ENCODE measurements around the gene TRAF7. TPM values are rescaled to one million over a fixed set of nuclear protein-coding genes. Genes with fewer than 3 reads are reported as not detected.

TRAF7 gene
- total and polyA plus RNA-seq, 2 donors (not counting 1 experiment from before 2014, with no cell fraction given) = 46.1 to 50.9 TPM

DNA sequence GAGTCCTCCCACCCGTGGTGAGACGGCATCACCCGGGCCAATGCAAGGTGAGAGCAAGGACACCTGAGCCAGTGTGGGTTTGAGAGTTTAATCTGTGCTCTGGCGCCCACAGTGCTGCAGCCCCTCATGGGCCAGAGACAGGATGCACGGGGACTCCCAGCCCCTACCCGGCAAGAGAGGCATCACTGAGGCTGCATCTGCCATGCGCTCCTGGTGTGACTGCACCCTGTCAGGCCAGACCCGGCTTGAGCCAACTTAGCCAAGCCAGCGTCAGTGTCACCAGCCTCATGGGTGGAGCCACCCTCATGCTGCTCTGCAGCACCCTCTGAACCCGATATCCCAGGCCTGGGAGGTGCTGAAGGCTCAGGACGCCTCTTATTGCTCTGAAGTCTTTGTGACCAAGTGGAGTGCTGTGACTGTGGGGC, 56.4 kb downstream of the TRAF7 start:
- ChIA-PET POLR2A (interaction anchor here (0.7 kb wide), 1 partner anchor 10 kb away, joined by 3 read pairs; no protein-coding TSS in a partner anchor), CTCF (interaction anchor here (1.0 kb wide), 1 partner anchor 17 kb away, joined by 3 read pairs; no protein-coding TSS in a partner anchor)
- H3K4me3 ChIP-seq (ENCODE audit: control extremely low read depth in 1 of 5, extremely low read depth in 1 of 5, insufficient read depth in 1 of 5, low read depth in 2 of 5, low read length in 4 of 5) = no peak overlapping the region
- H3K27me3 ChIP-seq (replicated peaks in 1 of 4; ENCODE audit: control extremely low read depth in 1 of 4, control insufficient read depth in 3 of 4, insufficient read depth in 4 of 4, low read length in 3 of 4) = no peaks in the 10 kb centered on the region
- H4K20me1 ChIP-seq (ENCODE audit: control insufficient read depth, insufficient read depth, low read length, poor library complexity, severe bottlenecking) = peaks cover 11% of the 10 kb centered on the region
- H3K27ac ChIP-seq (ENCODE audit: low read length in 2 of 2) = no peak overlapping the region
- no peak overlapping the region for H2AFZ ChIP-seq (ENCODE audit: insufficient read depth, low read depth, low read length, poor library complexity, severe bottlenecking)
- H3K79me2 ChIP-seq (ENCODE audit: control insufficient read depth, insufficient read depth, low read length) = peaks cover 14% of the 10 kb centered on the region
- Mint-ChIP-seq H3K4me1 (peaks cover 25% of the 10 kb centered on the region), H3K27ac (peak overlapping the region; percentile 50), H3K9me3 (ENCODE audit: insufficient read depth) (no peaks in the 10 kb centered on the region), H3K27me3 (no peaks in the 10 kb centered on the region), H3K4me3 (no peak overlapping the region)
- no peak overlapping the region for H3K9ac ChIP-seq (ENCODE audit: low read length)
- H3K4me2 ChIP-seq (replicated peaks; ENCODE audit: low read depth, low read length, poor library complexity, severe bottlenecking) = no peak overlapping the region
- intact Hi-C loops (cut with micrococcal nuclease) = no loop called here
- peaks cover 10 to 19% of the 10 kb centered on the region in 2 donors for H3K4me1 ChIP-seq (ENCODE audit: control insufficient read depth in 2 of 2, insufficient read depth in 2 of 2, low read length in 2 of 2)
- H3K9me3 ChIP-seq (ENCODE audit: control extremely low read depth in 1 of 3, control insufficient read depth in 2 of 3, insufficient read depth in 1 of 3, low read length in 2 of 3) = no peaks in the 10 kb centered on the region
- no peak for ATAC-seq (ENCODE audit: low read depth)
- H3K36me3 ChIP-seq (replicated peaks in 1 of 2; ENCODE audit: control extremely low read depth in 1 of 2, control insufficient read depth in 1 of 2, extremely low read depth in 1 of 2, insufficient read depth in 2 of 2, low read length in 1 of 2) = peaks cover 0 to 35% of the 10 kb centered on the region in 2 experiments
- 97% methylated on average over 8 of the region's 11 CpGs for WGBS (ENCODE audit: insufficient coverage)
- no peak for DNase-seq
- TF ChIP-seq, protein P1, sequence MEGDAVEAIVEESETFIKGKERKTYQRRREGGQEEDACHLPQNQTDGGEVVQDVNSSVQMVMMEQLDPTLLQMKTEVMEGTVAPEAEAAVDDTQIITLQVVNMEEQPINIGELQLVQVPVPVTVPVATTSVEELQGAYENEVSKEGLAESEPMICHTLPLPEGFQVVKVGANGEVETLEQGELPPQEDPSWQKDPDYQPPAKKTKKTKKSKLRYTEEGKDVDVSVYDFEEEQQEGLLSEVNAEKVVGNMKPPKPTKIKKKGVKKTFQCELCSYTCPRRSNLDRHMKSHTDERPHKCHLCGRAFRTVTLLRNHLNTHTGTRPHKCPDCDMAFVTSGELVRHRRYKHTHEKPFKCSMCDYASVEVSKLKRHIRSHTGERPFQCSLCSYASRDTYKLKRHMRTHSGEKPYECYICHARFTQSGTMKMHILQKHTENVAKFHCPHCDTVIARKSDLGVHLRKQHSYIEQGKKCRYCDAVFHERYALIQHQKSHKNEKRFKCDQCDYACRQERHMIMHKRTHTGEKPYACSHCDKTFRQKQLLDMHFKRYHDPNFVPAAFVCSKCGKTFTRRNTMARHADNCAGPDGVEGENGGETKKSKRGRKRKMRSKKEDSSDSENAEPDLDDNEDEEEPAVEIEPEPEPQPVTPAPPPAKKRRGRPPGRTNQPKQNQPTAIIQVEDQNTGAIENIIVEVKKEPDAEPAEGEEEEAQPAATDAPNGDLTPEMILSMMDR (IDR thresholded peaks at IDR 0.05) = no peak
- no peak for TF ChIP-seq EZH2 (IDR thresholded peaks at IDR 0.05; ENCODE audit: borderline replicate concordance, insufficient read depth, low read depth, low read length, poor library complexity, severe bottlenecking)

DNA sequence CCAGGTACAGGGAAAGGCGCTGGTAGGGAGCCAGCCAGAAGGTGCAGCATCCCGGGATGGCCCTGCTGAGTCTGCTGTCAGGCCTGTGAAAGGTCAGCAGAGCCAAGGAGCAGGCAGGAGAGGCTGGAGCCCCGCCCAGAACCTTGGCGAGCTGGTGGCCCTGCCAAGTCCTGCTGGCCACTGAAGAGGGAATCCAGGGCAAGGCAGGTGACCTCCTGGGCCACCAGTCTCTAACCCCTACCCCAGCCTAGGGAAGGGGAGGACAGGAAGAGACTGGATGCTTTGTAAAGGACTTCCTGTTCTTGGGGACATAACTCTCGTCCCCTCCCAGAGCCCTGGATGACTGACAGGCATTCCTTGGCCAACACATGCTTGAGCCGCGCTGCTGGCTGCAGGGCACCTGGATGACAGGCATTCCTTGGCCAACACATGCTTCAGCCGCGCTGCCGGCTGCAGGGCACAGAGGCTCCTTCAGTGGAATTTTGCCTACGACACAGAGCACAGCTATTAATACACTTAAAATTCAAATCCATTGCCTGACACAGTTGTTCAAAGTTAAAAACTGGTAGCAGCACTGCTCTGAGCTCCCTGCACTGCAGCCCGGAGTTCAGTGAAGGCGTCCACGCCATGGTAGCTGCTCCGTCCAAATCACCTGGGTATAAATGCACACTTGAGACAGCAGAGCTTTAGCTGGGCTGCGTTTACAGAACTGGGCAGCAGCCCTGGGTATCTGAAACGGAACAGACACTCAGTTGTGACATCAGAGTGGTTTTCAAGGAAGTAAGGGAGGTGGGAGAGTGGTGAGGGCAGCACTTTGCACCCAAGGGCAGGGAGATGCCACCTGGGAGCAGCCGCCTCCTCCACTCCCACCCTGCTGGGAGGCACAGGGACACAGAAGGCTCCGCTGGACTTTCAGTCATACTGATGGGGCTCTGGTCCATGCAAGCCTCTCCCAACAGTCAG, 57.1 kb downstream of the TRAF7 start:
- TF ChIP-seq, protein P1 (IDR thresholded peaks at IDR 0.05) = no peak
- TF ChIP-seq EZH2 (IDR thresholded peaks at IDR 0.05; ENCODE audit: borderline replicate concordance, insufficient read depth, low read depth, low read length, poor library complexity, severe bottlenecking) = no peak
- Mint-ChIP-seq H3K4me1 (peaks cover 18% of the 10 kb centered on the region), H3K9me3 (ENCODE audit: insufficient read depth) (no peaks in the 10 kb centered on the region), H3K27me3 (no peaks in the 10 kb centered on the region), H3K27ac (peak overlapping the region; percentile 50), H3K4me3 (peak overlapping the region; percentile 78)
- Histone ChIP-seq H3K4me3 (ENCODE audit: control extremely low read depth in 1 of 5, extremely low read depth in 1 of 5, insufficient read depth in 1 of 5, low read depth in 2 of 5, low read length in 4 of 5) (no peak overlapping the region), H3K9ac (ENCODE audit: low read length) (no peak overlapping the region), H3K9me3 (ENCODE audit: control extremely low read depth in 1 of 3, control insufficient read depth in 2 of 3, insufficient read depth in 1 of 3, low read length in 2 of 3) (no peaks in the 10 kb centered on the region), H3K36me3 (replicated peaks in 1 of 2; ENCODE audit: control extremely low read depth in 1 of 2, control insufficient read depth in 1 of 2, extremely low read depth in 1 of 2, insufficient read depth in 2 of 2, low read length in 1 of 2) (peaks cover 0 to 28% of the 10 kb centered on the region in 2 experiments), H3K27me3 (replicated peaks in 1 of 4; ENCODE audit: control extremely low read depth in 1 of 4, control insufficient read depth in 3 of 4, insufficient read depth in 4 of 4, low read length in 3 of 4) (no peaks in the 10 kb centered on the region), H3K79me2 (ENCODE audit: control insufficient read depth, insufficient read depth, low read length) (peaks cover 11% of the 10 kb centered on the region), H3K4me1 (ENCODE audit: control insufficient read depth in 2 of 2, insufficient read depth in 2 of 2, low read length in 2 of 2) (peaks cover 10 to 18% of the 10 kb centered on the region in 2 donors), H2AFZ (ENCODE audit: insufficient read depth, low read depth, low read length, poor library complexity, severe bottlenecking) (no peak overlapping the region), H3K4me2 (replicated peaks; ENCODE audit: low read depth, low read length, poor library complexity, severe bottlenecking) (peak overlapping the region; percentile 97), H3K27ac (ENCODE audit: low read length in 2 of 2) (no peak overlapping the region), H4K20me1 (ENCODE audit: control insufficient read depth, insufficient read depth, low read length, poor library complexity, severe bottlenecking) (peaks cover 11% of the 10 kb centered on the region)
- intact Hi-C loops (cut with micrococcal nuclease) = no loop called here
- WGBS (ENCODE audit: insufficient coverage) = 92% methylated on average over 19 of the region's 19 CpGs
- DNase-seq (no peak), ATAC-seq (ENCODE audit: low read depth) (no peak)
- ChIA-PET CTCF (no interaction called here), POLR2A (no interaction called here)
